ENCODE data around the gene COL2A1.
A peak's percentile ranks its signal among the peaks of the same experiment; 100 is the strongest.

Gene COL2A1

GRCh38 chr12:47989666-47990065 lies 14.6 kb downstream of the COL2A1 start:
- DNase-seq (ENCODE audit: low spot score), result no peak

- DNase-seq (ENCODE audit: low spot score), result no peak
Measured at GRCh38 chr12:47989023-47989417, 15.3 kb downstream of the COL2A1 start.

- DNase-seq (ENCODE audit: low spot score), result peak; percentile 87
Measured at GRCh38 chr12:47988073-47989022, 15.9 kb downstream of the COL2A1 start.

- DNase-seq (ENCODE audit: low spot score), result no peak
Measured at GRCh38 chr12:47987411-47988072, 16.7 kb downstream of the COL2A1 start.

GRCh38 chr12:47986832-47987231 lies 17.4 kb downstream of the COL2A1 start:
- DNase-seq (ENCODE audit: low spot score), result no peak

- DNase-seq (ENCODE audit: low spot score), result no peak
Measured at GRCh38 chr12:47986291-47986660, 18.0 kb downstream of the COL2A1 start.

GRCh38 chr12:47985596-47986290 lies 18.5 kb downstream of the COL2A1 start:
- DNase-seq (ENCODE audit: low spot score), result no peak

GRCh38 chr12:47984331-47984801 lies 19.9 kb downstream of the COL2A1 start:
- DNase-seq (ENCODE audit: low spot score), result no peak

DNA sequence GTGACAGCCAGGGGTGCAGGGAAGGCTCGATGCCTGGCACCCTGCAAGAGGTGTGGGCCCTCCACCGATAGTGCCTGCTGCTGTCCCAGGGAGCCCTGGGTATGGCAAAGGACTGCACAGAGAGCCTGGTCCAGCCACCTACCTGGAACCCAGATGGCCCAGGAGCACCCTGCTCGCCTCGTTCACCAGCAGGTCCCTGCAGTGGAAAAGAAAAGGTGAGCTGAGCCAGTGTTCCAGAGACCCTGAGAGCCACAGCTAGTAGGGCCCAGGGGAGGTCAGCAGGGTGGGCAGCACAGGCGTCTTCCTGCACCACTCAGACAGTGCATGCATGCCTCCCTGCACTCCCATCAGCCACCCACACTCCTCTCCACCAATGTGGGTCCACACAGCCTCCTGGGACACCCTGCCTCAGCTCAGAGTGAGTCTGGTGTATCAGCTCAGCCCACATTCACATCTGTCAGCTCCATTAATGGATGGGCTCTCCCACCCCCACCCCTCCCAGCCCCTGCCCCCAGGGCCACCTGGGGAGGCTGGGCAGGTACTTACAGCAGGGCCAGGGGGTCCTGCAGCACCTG lies 20.6 kb downstream of the COL2A1 start:
- no peak for DNase-seq (ENCODE audit: low spot score)

GRCh38 chr12:47982770-47983169 lies 21.5 kb downstream of the COL2A1 start:
- DNase-seq (ENCODE audit: low spot score), result no peak

- no peak for DNase-seq (ENCODE audit: low spot score)
Measured at GRCh38 chr12:47982311-47982710, 22.0 kb downstream of the COL2A1 start.

DNA sequence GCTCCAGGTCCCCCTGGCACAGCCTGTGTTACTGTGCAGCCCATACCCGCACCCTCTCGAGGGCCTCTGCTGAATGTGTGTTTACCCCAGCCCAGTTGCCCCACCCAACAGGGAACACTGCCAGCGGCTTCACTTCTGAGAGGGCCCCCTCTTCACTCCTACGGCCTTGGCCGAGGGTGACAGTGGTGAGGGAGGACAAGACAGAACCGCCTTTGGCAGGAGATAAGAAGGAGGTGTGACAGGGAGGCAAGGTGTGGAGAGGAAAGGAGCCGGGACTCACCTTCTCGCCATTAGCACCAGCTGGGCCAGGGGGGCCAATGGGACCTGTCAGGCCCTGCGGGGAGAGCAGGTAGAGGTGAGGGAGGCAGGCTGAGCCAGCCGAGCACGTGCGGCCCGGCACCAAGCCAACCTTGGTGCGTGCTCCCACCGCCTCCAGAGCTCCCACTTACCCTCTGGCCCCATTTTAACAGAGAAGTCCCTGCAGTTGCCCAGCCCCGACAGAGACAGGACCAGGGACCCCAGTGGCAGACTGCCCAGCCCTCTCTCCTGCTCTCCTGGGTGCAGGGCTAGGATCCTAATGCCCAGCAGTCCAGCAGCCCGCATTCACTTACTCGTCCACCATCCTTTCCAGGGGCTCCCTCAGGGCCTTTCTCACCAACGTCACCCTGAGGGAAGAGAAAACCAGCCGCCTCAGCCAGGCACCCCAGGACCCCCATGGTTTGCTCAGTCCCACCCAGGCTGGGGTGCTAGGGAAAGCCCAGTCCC lies 22.6 kb downstream of the COL2A1 start:
- DNase-seq (ENCODE audit: low spot score), result no peak

DNA sequence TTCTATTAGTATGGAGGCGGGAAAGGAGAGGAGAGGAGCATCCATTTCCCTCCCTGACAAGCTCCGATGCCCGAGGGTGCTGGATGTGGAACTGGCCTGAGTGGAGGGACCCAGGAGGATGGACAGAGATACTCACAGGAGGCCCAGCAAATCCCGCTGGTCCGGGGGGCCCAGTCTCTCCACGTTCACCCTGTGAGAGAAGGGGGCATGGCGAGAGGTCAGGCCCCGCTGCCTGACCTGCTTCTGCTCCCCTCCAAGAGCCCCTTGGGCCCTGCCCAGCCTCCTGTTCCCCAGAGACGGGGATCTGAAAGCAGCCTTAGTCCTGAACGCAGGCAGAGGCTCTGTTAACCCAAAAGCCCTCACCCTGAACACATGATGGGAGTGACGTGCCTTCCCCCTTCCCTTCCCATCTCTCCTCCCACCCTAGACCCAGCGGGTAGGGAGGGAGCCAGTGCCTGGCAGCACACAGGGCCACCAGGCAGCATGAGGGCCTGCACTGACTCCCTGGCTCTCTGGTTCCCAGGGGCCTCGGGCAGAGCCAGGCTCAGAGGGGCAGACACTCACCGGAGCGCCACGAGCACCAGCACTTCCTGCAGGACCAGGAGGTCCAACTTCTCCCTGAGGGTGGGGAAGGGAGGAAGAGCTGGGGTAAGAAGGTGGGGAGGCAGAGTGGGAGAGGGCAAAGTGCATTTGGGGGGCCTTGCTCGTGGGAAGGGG lies 23.3 kb downstream of the COL2A1 start:
- no peak for DNase-seq (ENCODE audit: low spot score)

GRCh38 chr12:47980197-47980596 lies 24.1 kb downstream of the COL2A1 start:
- DNase-seq (ENCODE audit: low spot score), result no peak

- no peak for DNase-seq (ENCODE audit: low spot score)
Measured at GRCh38 chr12:47979686-47980085, 24.6 kb downstream of the COL2A1 start.

- no peak for DNase-seq (ENCODE audit: low spot score)
Measured at GRCh38 chr12:47979166-47979565, 25.1 kb downstream of the COL2A1 start.

GRCh38 chr12:47978598-47978873 lies 25.7 kb downstream of the COL2A1 start:
- no peak for DNase-seq (ENCODE audit: low spot score)

GRCh38 chr12:47977772-47978597 lies 26.3 kb downstream of the COL2A1 start:
- DNase-seq (ENCODE audit: low spot score), result no peak

GRCh38 chr12:47977046-47977771 lies 27.1 kb downstream of the COL2A1 start:
- no peak for DNase-seq (ENCODE audit: low spot score)

DNA sequence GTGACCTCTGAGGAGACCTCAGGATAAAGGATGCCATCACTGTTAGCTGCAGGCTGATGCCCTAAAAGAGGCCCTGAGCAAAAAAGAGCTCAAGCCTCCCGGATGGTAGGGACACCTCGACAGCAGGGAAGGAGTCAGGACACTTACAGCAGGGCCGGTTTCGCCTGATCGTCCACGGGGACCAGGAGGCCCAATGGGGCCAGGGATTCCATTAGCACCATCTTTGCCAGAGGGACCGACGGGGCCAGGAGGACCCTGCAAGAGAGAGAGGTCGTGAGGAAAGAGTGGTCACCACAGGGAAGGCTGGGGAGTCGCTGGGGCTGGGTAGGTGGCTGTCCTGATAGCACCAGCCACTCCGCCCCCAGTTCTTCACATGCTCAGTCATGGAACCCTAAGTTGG lies 28.5 kb downstream of the COL2A1 start:
- no peak for DNase-seq (ENCODE audit: low spot score)

All from iPS-NIHi11 (cell line).